HG03064 (cell line): Measurements from ENCODE around the gene MOB2.

Experiments used
- ATAC-seq: cut with Tn5 transposase; IDR thresholded peaks from one replicate; pipeline ENCODE4 v1.9.1; 2021; ENCODE audit warnings: low read depth; ENCODE audit not compliant: unreplicated experiment

Gene MOB2

GRCh38 chr11:1490651-1491050, 4.1 kb upstream of the MOB2 start:
- no peak for ATAC-seq

GRCh38 chr11:1488575-1489180, 2.1 kb upstream of the MOB2 start:
- no peak for ATAC-seq

- ATAC-seq, result no peak
Observed at GRCh38 chr11:1487851-1488574, 1.4 kb upstream of the MOB2 start.

- ATAC-seq, result no peak
Observed at GRCh38 chr11:1487091-1487850, 692 bp upstream of the MOB2 start.

- ATAC-seq, result no peak
Observed at GRCh38 chr11:1485504-1485885, 1.1 kb downstream of the MOB2 start.

GRCh38 chr11:1484695-1485503, 1.7 kb downstream of the MOB2 start:
- no peak for ATAC-seq

GRCh38 chr11:1484061-1484671, 2.4 kb downstream of the MOB2 start:
- ATAC-seq, result no peak

- ATAC-seq, result no peak
Observed at GRCh38 chr11:1483445-1483961, 3.1 kb downstream of the MOB2 start.

- ATAC-seq, result no peak
Observed at GRCh38 chr11:1482581-1483444, 3.8 kb downstream of the MOB2 start.

GRCh38 chr11:1481861-1482441, 4.6 kb downstream of the MOB2 start:
- ATAC-seq, result no peak

- no peak for ATAC-seq
Observed at GRCh38 chr11:1481483-1481825, 5.1 kb downstream of the MOB2 start.

- ATAC-seq, result no peak
Observed at GRCh38 chr11:1480555-1481482, 5.8 kb downstream of the MOB2 start.

GRCh38 chr11:1480191-1480554, 6.4 kb downstream of the MOB2 start:
- ATAC-seq, result no peak

GRCh38 chr11:1479678-1480118, 6.9 kb downstream of the MOB2 start:
- no peak for ATAC-seq

- ATAC-seq, result no peak
Observed at GRCh38 chr11:1479006-1479677, 7.4 kb downstream of the MOB2 start.

- no peak for ATAC-seq
Observed at GRCh38 chr11:1478544-1478943, 8.0 kb downstream of the MOB2 start.

- ATAC-seq, result no peak
Observed at GRCh38 chr11:1478011-1478410, 8.6 kb downstream of the MOB2 start.
